Activated T-helper 2 cell treated with anti-CD3 and anti-CD28 coated beads, Interferon-gamma antibody, Interleukin-2, Interleukin-4, amounts not matched to agents 10 μg/mL and 5 μg/mL and 100 μg/mL, durations not matched to agents 14 hours and 24 hours and 36 hours (primary cell): ENCODE results near the gene LCT. TPM values are rescaled to one million over a fixed set of nuclear protein-coding genes. Genes with fewer than 3 reads are reported as not detected.
"Not testable (repeated sequence)": the region's sequence is repeated elsewhere in the genome, so short reads cannot be mapped to it uniquely, and the experiment has no call there.

ENCODE experiments used
- DNase-seq: peaks from one replicate; pipeline ENCODE4 v3.0.0; 2021; ENCODE audit warnings: low spot score
- H3K27ac Mint-ChIP-seq: one replicate; pipeline ENCODE4 v1.8.0; 2021; ENCODE audit warnings: mixed read lengths
- H3K27me3 Mint-ChIP-seq: one replicate; pipeline ENCODE4 v1.8.0; 2021; ENCODE audit warnings: low read depth, mixed read lengths
- H3K36me3 Mint-ChIP-seq: one replicate; pipeline ENCODE4 v1.8.0; 2021; ENCODE audit warnings: low read depth, mixed read lengths
- H3K4me1 Mint-ChIP-seq: one replicate; pipeline ENCODE4 v1.8.0; 2021; ENCODE audit warnings: low read depth, mixed read lengths
- H3K4me3 Mint-ChIP-seq: one replicate; pipeline ENCODE4 v1.8.0; 2021; ENCODE audit warnings: low read depth, mild to moderate bottlenecking, moderate library complexity, mixed read lengths
- H3K9me3 Mint-ChIP-seq: one replicate; pipeline ENCODE4 v1.8.0; 2021; ENCODE audit warnings: mixed read lengths
- intact Hi-C: fragments of 100-400 bp; cut with micrococcal nuclease; formaldehyde crosslinking; loops from one replicate; pipeline ENCODE4 v1.15.1; 2023
- total RNA-seq: library from RNA; stranded (reverse); gene quantifications from 2 replicates; pipeline ENCODE4 v1.2.3, GENCODE V29; 2022

LCT gene
- total RNA-seq, result 0.53 and 0.55 TPM in 2 replicates

- Mint-ChIP-seq H3K4me1 (peaks cover 12% of the 10 kb centered on the region), H3K27me3 (no peaks in the 10 kb centered on the region)
These were observed at the start of gene LCT for GRCh38 chr2:135836596-135837270. TSS of gene LCT (minus strand) at chr2:135837184. CDS start at chr2:135837169, 15 bp downstream.

GRCh38 chr2:135885709-135886108, 48.7 kb upstream of the LCT start:
- H3K27ac Mint-ChIP-seq, result no peak overlapping the region
- intact Hi-C loops, result no loop called here
- H3K4me3 Mint-ChIP-seq, result no peak overlapping the region
- no peak for DNase-seq
- no peaks in the 10 kb centered on the region for H3K4me1 Mint-ChIP-seq
- peaks cover 5% of the 10 kb centered on the region for H3K27me3 Mint-ChIP-seq
- peaks cover 7% of the 10 kb centered on the region for H3K9me3 Mint-ChIP-seq
- H3K36me3 Mint-ChIP-seq, result peaks cover 4% of the 10 kb centered on the region

More at GRCh38 chr2:135836596-135837270, at the start of gene LCT:
- Mint-ChIP-seq H3K27ac (no peak within 1 kb of the TSS), H3K4me3 (no peak within 1 kb of the TSS), H3K9me3 (no peaks in the 10 kb centered on the region), H3K36me3 (peaks cover 37% of the 10 kb centered on the region)
- no peak for DNase-seq
- intact Hi-C loops, result no loop called here

GRCh38 chr2:135882415-135882814, 45.4 kb upstream of the LCT start:
- no peaks in the 10 kb centered on the region for H3K36me3 Mint-ChIP-seq
- intact Hi-C loops, result no loop called here
- no peak overlapping the region for H3K4me3 Mint-ChIP-seq
- no peaks in the 10 kb centered on the region for H3K9me3 Mint-ChIP-seq
- peaks cover 4% of the 10 kb centered on the region for H3K4me1 Mint-ChIP-seq
- no peak for DNase-seq
- H3K27ac Mint-ChIP-seq, result no peak overlapping the region
- H3K27me3 Mint-ChIP-seq, result peaks cover 5% of the 10 kb centered on the region

- H3K9me3 Mint-ChIP-seq, H3K27me3 Mint-ChIP-seq, DNase-seq: not testable (repeated sequence)
- H3K27ac Mint-ChIP-seq, result peak overlapping the region; percentile 92
- intact Hi-C loops, result loop anchor here (1.0 to 10.0 kb wide), 8 partner anchors 109 to 958 kb away; partner anchors contain the start of genes CCNT2, CXCR4, DARS1 and RAB3GAP1
- peaks cover 38% of the 10 kb centered on the region for H3K36me3 Mint-ChIP-seq
- peak overlapping the region; percentile 95 for H3K4me3 Mint-ChIP-seq
- H3K4me1 Mint-ChIP-seq, result peaks cover 32% of the 10 kb centered on the region
These were observed 39.8 kb upstream of the LCT start for GRCh38 chr2:135876770-135877169.

- H3K27me3 Mint-ChIP-seq, result no peaks in the 10 kb centered on the region
- H3K36me3 Mint-ChIP-seq, result peaks cover 44% of the 10 kb centered on the region
- peak; percentile 98 for DNase-seq
- H3K27ac Mint-ChIP-seq, result peak within 1 kb of the TSS; percentile 92
- intact Hi-C loops, result loop anchor here (1.0 to 10.0 kb wide), 8 partner anchors 109 to 958 kb away; partner anchors contain the start of genes CCNT2, CXCR4, DARS1 and RAB3GAP1
- peak within 1 kb of the TSS; percentile 95 for H3K4me3 Mint-ChIP-seq
- H3K4me1 Mint-ChIP-seq, result peaks cover 37% of the 10 kb centered on the region
- H3K9me3 Mint-ChIP-seq, result no peaks in the 10 kb centered on the region
These were observed 39.2 kb upstream of the LCT start, which contains the start of gene MCM6 for GRCh38 chr2:135876066-135876711. TSS of gene MCM6 (minus strand) at chr2:135876443. CDS start at chr2:135876365, 78 bp downstream.

GRCh38 chr2:135875491-135876065, 38.6 kb upstream of the LCT start:
- Mint-ChIP-seq H3K9me3 (no peaks in the 10 kb centered on the region), H3K4me1 (peaks cover 43% of the 10 kb centered on the region), H3K27ac (peak overlapping the region; percentile 88), H3K36me3 (peaks cover 50% of the 10 kb centered on the region), H3K4me3 (peak overlapping the region; percentile 95), H3K27me3 (no peaks in the 10 kb centered on the region)
- DNase-seq, result peak; percentile 74
- intact Hi-C loops, result loop anchor here (1.0 to 10.0 kb wide), 10 partner anchors 55 to 957 kb away; partner anchors contain the start of genes CCNT2, CXCR4, DARS1 and R3HDM1

GRCh38 chr2:135874777-135875365, 37.9 kb upstream of the LCT start:
- intact Hi-C loops, result loop anchor here (1.0 to 10.0 kb wide), 6 partner anchors 55 to 820 kb away; partner anchors contain the start of genes CXCR4, R3HDM1, RAB3GAP1 and UBXN4
- DNase-seq, result peak; percentile 8
- H3K4me1 Mint-ChIP-seq, result peaks cover 49% of the 10 kb centered on the region
- H3K36me3 Mint-ChIP-seq, result peaks cover 57% of the 10 kb centered on the region
- H3K9me3 Mint-ChIP-seq, result no peaks in the 10 kb centered on the region
- H3K27me3 Mint-ChIP-seq, result no peaks in the 10 kb centered on the region
- H3K27ac Mint-ChIP-seq, result peak overlapping the region; percentile 88
- peak overlapping the region; percentile 95 for H3K4me3 Mint-ChIP-seq

GRCh38 chr2:135870571-135870970, 33.6 kb upstream of the LCT start:
- Mint-ChIP-seq H3K4me3 (peak overlapping the region; percentile 9), H3K9me3 (no peaks in the 10 kb centered on the region), H3K27ac (peak overlapping the region; percentile 60), H3K27me3 (no peaks in the 10 kb centered on the region), H3K4me1 (peaks cover 62% of the 10 kb centered on the region), H3K36me3 (peaks cover 94% of the 10 kb centered on the region)
- intact Hi-C loops, result loop anchor here (10.0 kb wide), 1 partner anchor 816 kb away; the partner anchor contains the start of gene RAB3GAP1
- DNase-seq, result no peak

- Mint-ChIP-seq H3K27ac (no peak overlapping the region), H3K4me3 (no peak overlapping the region), H3K27me3 (no peaks in the 10 kb centered on the region), H3K9me3 (no peaks in the 10 kb centered on the region), H3K4me1 (peaks cover 36% of the 10 kb centered on the region), H3K36me3 (peaks cover 85% of the 10 kb centered on the region)
- intact Hi-C loops, result no loop called here
- DNase-seq, result no peak
These were observed 26.2 kb upstream of the LCT start for GRCh38 chr2:135863233-135863632.

GRCh38 chr2:135862718-135863117, 25.7 kb upstream of the LCT start:
- no peak overlapping the region for H3K4me3 Mint-ChIP-seq
- DNase-seq, result no peak
- no peaks in the 10 kb centered on the region for H3K9me3 Mint-ChIP-seq
- peaks cover 84% of the 10 kb centered on the region for H3K36me3 Mint-ChIP-seq
- no peaks in the 10 kb centered on the region for H3K27me3 Mint-ChIP-seq
- intact Hi-C loops, result no loop called here
- no peak overlapping the region for H3K27ac Mint-ChIP-seq
- H3K4me1 Mint-ChIP-seq, result peaks cover 32% of the 10 kb centered on the region

- Mint-ChIP-seq H3K4me3 (no peak overlapping the region), H3K27ac (no peak overlapping the region), H3K27me3 (no peaks in the 10 kb centered on the region), H3K36me3 (peaks cover 78% of the 10 kb centered on the region), H3K4me1 (peaks cover 10% of the 10 kb centered on the region), H3K9me3 (no peaks in the 10 kb centered on the region)
- DNase-seq, result no peak
- intact Hi-C loops, result no loop called here
These were observed 16.4 kb upstream of the LCT start for GRCh38 chr2:135853401-135853800.

- Mint-ChIP-seq H3K9me3 (no peaks in the 10 kb centered on the region), H3K27ac (no peak overlapping the region), H3K4me1 (peaks cover 15% of the 10 kb centered on the region), H3K36me3 (peaks cover 77% of the 10 kb centered on the region), H3K27me3 (no peaks in the 10 kb centered on the region), H3K4me3 (no peak overlapping the region)
- DNase-seq, result no peak
- intact Hi-C loops, result no loop called here
These were observed 14.9 kb upstream of the LCT start for GRCh38 chr2:135851858-135852257.
